ENCODE results near the gene TM4SF4.
"Not testable (repeated sequence)": the region's sequence is repeated elsewhere in the genome, so short reads cannot be mapped to it uniquely, and the experiment has no call there.

Gene TM4SF4

DNA sequence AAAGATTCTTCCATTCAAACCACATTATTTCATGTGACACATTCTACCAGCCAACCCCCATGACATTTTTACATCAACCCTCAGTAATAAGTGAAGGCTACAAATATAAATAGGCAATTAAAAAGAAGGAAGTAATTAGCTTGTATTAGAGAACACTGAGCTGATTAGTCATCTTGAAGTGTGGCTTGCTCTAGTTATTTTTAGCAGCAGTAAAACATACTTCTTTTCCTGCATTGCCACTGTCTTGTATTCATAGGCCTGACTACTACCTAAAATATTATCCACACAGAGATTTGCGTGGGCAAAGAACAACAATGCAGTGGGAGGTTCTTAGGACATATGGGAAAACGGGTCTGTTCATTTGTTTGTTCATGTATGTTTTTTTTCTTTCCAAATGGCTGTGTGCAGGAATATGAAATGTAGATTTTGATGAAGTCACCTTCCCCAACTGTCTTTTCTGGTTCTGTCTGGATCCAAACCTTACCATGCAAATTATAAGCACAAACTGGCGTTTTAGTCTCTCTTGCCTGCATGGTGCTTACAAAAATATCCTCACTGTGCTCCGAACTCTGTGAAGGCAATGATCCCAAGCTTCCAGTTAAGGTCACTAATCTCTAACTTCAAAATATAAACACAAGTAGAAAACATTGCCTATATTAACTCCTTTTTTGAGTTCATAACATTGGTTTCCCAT, 31.5 kb upstream of the TM4SF4 start:
- no peak overlapping the region for H3K4me3 ChIP-seq (ENCODE audit: control insufficient read depth, low read depth, low read length)
- TF ChIP-seq CTCF (conservative IDR thresholded peaks at IDR 0.05; ENCODE audit: control insufficient read depth, insufficient read depth, low read depth, low read length): no peak
- peak; percentile 85 for DNase-seq (ENCODE audit: low read depth)

DNA sequence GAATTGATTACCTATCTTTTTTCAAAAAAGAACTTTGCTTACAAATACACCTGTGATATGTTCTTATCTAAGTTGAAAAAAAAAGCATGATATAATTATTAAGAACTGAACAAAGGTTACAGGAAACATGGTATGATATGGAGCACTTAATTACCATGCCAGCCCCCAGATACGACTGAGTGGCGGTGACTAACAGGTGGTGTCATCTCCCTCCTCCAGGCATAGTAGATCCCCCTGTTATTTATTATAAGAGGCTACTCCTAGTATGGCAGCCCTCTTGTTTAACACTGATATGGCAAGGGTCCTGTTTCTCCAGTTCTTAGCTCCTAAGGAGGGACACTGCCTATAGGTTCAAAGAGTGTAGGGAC, 31.0 kb upstream of the TM4SF4 start:
- no peak for DNase-seq (ENCODE audit: low read depth)
- H3K4me3 ChIP-seq (ENCODE audit: control insufficient read depth, low read depth, low read length): no peak overlapping the region
- TF ChIP-seq CTCF (conservative IDR thresholded peaks at IDR 0.05; ENCODE audit: control insufficient read depth, insufficient read depth, low read depth, low read length): no peak

DNA sequence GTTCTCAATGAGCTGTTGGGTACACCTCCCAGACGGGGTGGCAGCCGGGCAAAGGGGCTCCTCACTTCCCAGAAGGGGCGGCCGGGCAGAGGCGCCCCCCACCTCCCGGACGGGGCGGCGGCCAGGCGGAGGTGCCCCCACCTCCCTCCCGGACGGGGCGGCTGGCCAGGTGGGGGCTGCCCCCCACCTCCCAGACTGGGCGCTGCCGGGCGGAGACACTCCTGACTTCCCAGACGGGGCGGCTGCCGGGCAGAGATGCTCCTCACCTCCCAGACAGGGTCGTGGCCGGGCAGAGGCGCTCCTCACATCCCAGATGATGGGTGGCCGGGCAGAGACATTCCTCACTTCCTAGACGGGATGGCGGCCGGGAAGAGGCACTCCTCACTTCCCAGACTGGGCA, 29.6 kb upstream of the TM4SF4 start:
- not testable (repeated sequence) for H3K4me3 ChIP-seq (ENCODE audit: control insufficient read depth, low read depth, low read length)

DNA sequence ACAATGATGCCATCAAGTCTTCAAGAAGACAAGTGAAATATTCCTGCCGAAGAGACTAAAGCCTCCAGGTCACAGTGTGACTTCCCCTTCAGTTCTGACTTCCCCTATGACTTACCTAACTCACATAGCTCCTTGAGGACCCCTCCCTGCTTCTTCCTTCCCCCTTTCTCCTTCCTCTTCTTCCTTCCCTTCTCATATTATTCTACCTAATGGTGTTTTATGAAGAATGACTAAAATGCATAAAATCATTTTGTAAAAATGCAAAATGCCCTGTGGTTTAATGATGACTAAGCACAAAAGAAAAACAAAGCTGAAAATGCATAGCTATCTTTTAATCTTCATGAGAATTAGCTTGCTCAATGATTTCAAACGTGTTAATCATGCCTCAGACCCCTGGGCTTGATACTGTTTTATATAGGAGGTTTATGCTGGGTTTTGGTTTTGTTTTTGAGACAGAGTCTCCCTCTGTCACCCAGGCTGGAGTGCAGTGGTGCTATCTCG, 26.1 kb upstream of the TM4SF4 start:
- DNase-seq (ENCODE audit: low read depth): peak; percentile 72
- TF ChIP-seq CTCF (conservative IDR thresholded peaks at IDR 0.05; ENCODE audit: control insufficient read depth, insufficient read depth, low read depth, low read length): no peak
- no peak overlapping the region for H3K4me3 ChIP-seq (ENCODE audit: control insufficient read depth, low read depth, low read length)

More for the DNA sequence above, 29.6 kb upstream of the TM4SF4 start:
- not testable (repeated sequence) for DNase-seq (ENCODE audit: low read depth)

DNA sequence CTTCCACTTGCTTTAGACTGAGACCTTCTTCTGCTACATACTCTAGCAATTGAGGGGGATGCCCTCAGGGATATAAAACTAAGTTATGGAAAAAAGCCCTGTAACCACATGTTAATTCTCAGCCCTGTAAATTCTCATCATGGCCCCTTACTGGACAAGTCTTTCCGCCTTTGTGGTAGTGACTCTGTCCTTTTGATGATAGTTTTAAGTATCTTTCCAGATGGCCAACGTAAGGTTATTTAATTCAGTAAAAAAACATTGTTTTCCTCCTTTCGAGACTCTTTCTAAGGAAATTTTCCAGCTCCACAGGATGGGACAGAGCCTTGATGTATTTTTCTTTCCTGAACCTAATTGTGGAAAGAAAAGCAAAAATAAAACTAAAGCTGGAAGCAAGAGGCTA, 25.3 kb upstream of the TM4SF4 start:
- TF ChIP-seq CTCF (conservative IDR thresholded peaks at IDR 0.05; ENCODE audit: control insufficient read depth, insufficient read depth, low read depth, low read length): no peak
- no peak for DNase-seq (ENCODE audit: low read depth)
- H3K4me3 ChIP-seq (ENCODE audit: control insufficient read depth, low read depth, low read length): no peak overlapping the region

- TF ChIP-seq CTCF (conservative IDR thresholded peaks at IDR 0.05; ENCODE audit: control insufficient read depth, insufficient read depth, low read depth, low read length): no peak
- H3K4me3 ChIP-seq (ENCODE audit: control insufficient read depth, low read depth, low read length): no peak overlapping the region
- no peak for DNase-seq (ENCODE audit: low read depth)
Measured at GRCh38 chr3:149449799-149450198, 24.7 kb upstream of the TM4SF4 start.

DNA sequence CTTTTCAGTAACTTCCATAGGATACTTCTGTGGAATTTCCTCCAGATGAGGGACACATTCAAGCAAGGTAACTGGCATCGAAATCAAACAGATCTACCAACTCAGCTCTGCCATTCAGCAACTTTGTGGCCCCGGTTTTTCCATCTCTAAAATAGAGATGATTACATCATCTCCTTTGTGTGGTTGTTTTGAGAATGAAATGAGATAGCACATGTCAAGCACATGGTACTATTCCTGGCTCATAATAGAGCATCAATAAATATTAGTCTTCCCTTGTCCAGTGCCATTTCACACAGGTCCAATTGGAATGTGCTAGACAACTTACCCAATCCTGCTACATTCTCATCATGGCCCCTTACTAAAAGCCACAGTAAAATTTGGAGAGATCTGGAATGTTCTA, 24.2 kb upstream of the TM4SF4 start:
- no peak for TF ChIP-seq CTCF (conservative IDR thresholded peaks at IDR 0.05; ENCODE audit: control insufficient read depth, insufficient read depth, low read depth, low read length)
- peak; percentile 31 for DNase-seq (ENCODE audit: low read depth)
- H3K4me3 ChIP-seq (ENCODE audit: control insufficient read depth, low read depth, low read length): no peak overlapping the region

All from fibroblast of mammary gland (primary cell).